Measurements from ENCODE around the gene CYP8B1.
"Not testable (repeated sequence)": the region's sequence is repeated elsewhere in the genome, so short reads cannot be mapped to it uniquely, and the experiment has no call there.

CYP8B1 gene

GRCh38 chr3:42887084-42887483 lies 11.4 kb upstream of the CYP8B1 start:
- TF ChIP-seq, protein P1, sequence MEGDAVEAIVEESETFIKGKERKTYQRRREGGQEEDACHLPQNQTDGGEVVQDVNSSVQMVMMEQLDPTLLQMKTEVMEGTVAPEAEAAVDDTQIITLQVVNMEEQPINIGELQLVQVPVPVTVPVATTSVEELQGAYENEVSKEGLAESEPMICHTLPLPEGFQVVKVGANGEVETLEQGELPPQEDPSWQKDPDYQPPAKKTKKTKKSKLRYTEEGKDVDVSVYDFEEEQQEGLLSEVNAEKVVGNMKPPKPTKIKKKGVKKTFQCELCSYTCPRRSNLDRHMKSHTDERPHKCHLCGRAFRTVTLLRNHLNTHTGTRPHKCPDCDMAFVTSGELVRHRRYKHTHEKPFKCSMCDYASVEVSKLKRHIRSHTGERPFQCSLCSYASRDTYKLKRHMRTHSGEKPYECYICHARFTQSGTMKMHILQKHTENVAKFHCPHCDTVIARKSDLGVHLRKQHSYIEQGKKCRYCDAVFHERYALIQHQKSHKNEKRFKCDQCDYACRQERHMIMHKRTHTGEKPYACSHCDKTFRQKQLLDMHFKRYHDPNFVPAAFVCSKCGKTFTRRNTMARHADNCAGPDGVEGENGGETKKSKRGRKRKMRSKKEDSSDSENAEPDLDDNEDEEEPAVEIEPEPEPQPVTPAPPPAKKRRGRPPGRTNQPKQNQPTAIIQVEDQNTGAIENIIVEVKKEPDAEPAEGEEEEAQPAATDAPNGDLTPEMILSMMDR (IDR thresholded peaks at IDR 0.05; ENCODE audit: control insufficient read depth, extremely low read depth, insufficient read depth), result no peak
- H3K4me3 ChIP-seq (ENCODE audit: low read depth, low read length), result no peak overlapping the region
- DNase-seq (ENCODE audit: low read depth), result no peak

GRCh38 chr3:42886294-42886822 lies 10.7 kb upstream of the CYP8B1 start:
- no peak overlapping the region for H3K4me3 ChIP-seq (ENCODE audit: low read depth, low read length)
- TF ChIP-seq, protein P1 (IDR thresholded peaks at IDR 0.05; ENCODE audit: control insufficient read depth, extremely low read depth, insufficient read depth), result no peak
- DNase-seq (ENCODE audit: low read depth), result no peak

DNA sequence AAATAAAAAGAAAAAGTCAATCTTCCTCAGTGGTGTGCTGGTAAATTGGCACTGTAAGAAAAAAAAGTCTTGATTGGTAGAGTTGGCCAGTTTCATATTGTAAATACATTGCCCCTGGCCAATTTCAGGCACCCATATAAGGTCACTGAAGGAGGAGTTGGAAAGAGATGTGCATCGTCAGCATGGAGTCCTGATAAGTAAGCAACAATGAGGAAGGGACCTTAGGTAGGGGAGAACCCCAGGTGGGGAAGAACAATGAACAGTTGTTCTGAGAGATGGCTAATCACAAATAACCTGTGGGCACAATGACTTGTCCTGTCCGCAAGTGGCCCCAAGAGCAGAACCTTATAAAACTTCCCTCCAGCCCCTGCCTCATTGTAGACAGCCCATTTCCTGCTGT lies 8.6 kb upstream of the CYP8B1 start:
- peak; percentile 7 for DNase-seq (ENCODE audit: low read depth)
- TF ChIP-seq, protein P1 (IDR thresholded peaks at IDR 0.05; ENCODE audit: control insufficient read depth, extremely low read depth, insufficient read depth), result no peak
- no peak overlapping the region for H3K4me3 ChIP-seq (ENCODE audit: low read depth, low read length)

- H3K4me3 ChIP-seq (ENCODE audit: low read depth, low read length), result not testable (repeated sequence)
- DNase-seq (ENCODE audit: low read depth), result peak; percentile 27
These were observed 7.7 kb upstream of the CYP8B1 start for GRCh38 chr3:42883251-42883930.

DNA sequence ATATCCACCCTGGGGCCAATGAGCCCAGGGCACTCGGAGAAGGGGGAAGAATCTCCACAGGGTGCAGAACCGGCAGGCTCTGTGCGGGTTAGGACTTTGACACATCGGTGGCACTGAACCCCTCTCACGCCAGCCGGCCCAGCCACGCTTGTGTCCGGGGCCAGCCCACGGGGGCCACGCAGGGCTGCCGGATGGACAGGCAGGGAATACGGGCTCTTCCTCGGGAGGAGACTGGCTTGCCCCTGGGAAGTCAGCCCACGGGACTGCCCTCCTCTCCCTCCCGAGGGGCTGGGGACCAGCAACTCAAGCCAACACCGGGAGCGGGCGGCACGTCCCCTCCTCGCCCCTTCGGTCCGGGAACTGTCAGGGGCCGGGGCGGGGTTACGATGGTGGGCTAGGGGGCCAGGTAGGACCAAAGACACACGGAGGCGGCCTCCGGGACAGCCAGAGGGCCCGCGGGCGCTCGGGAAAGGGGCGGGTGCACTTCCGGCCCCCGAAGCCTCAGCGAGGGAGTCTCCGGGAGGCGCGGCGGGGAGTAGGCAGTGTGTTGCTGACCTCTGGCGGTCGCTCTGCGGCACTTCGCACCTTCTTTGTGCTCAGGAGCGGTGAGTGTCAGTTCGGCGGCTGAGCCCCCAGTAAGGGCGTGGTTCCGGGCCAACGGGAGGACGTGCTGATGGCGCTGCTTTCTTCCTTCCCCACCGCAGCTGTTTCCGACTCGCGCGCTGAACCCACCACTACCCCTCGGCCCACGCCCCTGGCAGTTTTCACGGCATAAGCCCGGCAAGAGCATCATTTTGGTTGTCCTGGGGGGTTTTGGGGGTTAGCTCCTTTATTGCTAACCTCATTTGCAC lies 5.1 kb upstream of the CYP8B1 start:
- TF ChIP-seq, protein P1 (IDR thresholded peaks at IDR 0.05; ENCODE audit: control insufficient read depth, extremely low read depth, insufficient read depth), result peak; percentile 91
- peak; percentile 21 for DNase-seq (ENCODE audit: low read depth)
- H3K4me3 ChIP-seq (ENCODE audit: low read depth, low read length), result peak overlapping the region; percentile 47

GRCh38 chr3:42880183-42880582 lies 4.5 kb upstream of the CYP8B1 start:
- DNase-seq (ENCODE audit: low read depth), result no peak
- H3K4me3 ChIP-seq (ENCODE audit: low read depth, low read length), result no peak overlapping the region
- TF ChIP-seq, protein P1 (IDR thresholded peaks at IDR 0.05; ENCODE audit: control insufficient read depth, extremely low read depth, insufficient read depth), result no peak

GRCh38 chr3:42877881-42878280 lies 2.2 kb upstream of the CYP8B1 start:
- H3K4me3 ChIP-seq (ENCODE audit: low read depth, low read length), result no peak overlapping the region
- DNase-seq (ENCODE audit: low read depth), result no peak
- TF ChIP-seq, protein P1 (IDR thresholded peaks at IDR 0.05; ENCODE audit: control insufficient read depth, extremely low read depth, insufficient read depth), result no peak

All from LNCaP clone FGC (cell line).